Panc1 (cell line): Measurements from ENCODE around the gene EFL1.
"Not testable (repeated sequence)": the region's sequence is repeated elsewhere in the genome, so short reads cannot be mapped to it uniquely, and the experiment has no call there.

Source experiments
- POLR2AphosphoS5 ChIP-seq: IDR thresholded peaks from 2 replicates; pipeline ENCODE4 v1.6.1; 2012; ENCODE audit warnings: mild to moderate bottlenecking, low read depth, low read length, moderate library complexity
- TCF7L2 ChIP-seq: IDR thresholded peaks from 2 replicates; pipeline ENCODE4 v1.6.1; 2011; ENCODE audit warnings: mild to moderate bottlenecking, low read depth, low read length, inconsistent platforms
- TF ChIP-seq, protein P1 (sequence below): fragments of 450-650 bp; IDR thresholded peaks from 2 replicates; pipeline ENCODE4 v1.5.1; 2017; ENCODE audit warnings: mild to moderate bottlenecking

DNA sequence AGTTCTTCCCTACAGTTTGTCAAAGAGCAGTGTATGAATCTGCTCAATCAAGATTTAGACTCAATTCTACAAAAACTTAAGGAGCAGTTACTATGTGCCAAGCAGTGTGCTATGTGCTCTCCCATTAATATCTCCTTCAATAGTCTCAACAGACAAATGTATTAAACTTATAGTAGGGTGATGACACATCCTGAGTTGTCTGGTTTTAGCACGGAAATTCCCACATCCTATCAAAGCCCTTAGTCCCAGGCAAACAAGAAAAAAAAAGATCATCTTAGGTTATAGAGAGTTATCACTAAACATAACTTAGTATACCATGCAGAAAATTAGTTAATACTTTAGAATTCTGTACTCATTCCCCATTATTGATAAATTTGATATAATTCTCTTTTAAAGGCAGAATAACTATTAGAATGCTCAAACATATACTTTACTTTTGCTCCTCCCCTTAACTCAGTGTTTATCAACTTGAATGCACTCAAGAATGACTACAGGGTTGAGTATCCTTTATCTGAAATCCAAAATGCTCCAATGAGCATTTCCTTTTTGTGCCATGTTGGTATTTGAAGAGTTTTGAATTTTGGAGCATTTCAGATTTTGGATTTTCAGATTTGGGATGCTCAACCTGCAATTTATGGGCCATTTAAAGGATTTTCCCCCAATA lies 20.6 kb downstream of the EFL1 start:
- TF ChIP-seq, protein P1, sequence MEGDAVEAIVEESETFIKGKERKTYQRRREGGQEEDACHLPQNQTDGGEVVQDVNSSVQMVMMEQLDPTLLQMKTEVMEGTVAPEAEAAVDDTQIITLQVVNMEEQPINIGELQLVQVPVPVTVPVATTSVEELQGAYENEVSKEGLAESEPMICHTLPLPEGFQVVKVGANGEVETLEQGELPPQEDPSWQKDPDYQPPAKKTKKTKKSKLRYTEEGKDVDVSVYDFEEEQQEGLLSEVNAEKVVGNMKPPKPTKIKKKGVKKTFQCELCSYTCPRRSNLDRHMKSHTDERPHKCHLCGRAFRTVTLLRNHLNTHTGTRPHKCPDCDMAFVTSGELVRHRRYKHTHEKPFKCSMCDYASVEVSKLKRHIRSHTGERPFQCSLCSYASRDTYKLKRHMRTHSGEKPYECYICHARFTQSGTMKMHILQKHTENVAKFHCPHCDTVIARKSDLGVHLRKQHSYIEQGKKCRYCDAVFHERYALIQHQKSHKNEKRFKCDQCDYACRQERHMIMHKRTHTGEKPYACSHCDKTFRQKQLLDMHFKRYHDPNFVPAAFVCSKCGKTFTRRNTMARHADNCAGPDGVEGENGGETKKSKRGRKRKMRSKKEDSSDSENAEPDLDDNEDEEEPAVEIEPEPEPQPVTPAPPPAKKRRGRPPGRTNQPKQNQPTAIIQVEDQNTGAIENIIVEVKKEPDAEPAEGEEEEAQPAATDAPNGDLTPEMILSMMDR, result not testable (repeated sequence)
- TF ChIP-seq POLR2AphosphoS5, TCF7L2: not testable (repeated sequence)
